ENCODE results near the gene FBXL4. TPM values are rescaled to one million over a fixed set of nuclear protein-coding genes. Genes with fewer than 3 reads are reported as not detected.

FBXL4 gene
- total RNA-seq, 1 donor from 2014 or later = 13.1 TPM

GRCh38 chr6:98836025-98836961 lies 111.5 kb downstream of the FBXL4 start:
- TF ChIP-seq CTCF (conservative IDR thresholded peaks at IDR 0.05; ENCODE audit: low read depth, low read length) = no peak
- DNase-seq (ENCODE audit: low read depth) = no peak
- H3K4me3 ChIP-seq (ENCODE audit: low read depth, low read length) = no peak overlapping the region

DNA sequence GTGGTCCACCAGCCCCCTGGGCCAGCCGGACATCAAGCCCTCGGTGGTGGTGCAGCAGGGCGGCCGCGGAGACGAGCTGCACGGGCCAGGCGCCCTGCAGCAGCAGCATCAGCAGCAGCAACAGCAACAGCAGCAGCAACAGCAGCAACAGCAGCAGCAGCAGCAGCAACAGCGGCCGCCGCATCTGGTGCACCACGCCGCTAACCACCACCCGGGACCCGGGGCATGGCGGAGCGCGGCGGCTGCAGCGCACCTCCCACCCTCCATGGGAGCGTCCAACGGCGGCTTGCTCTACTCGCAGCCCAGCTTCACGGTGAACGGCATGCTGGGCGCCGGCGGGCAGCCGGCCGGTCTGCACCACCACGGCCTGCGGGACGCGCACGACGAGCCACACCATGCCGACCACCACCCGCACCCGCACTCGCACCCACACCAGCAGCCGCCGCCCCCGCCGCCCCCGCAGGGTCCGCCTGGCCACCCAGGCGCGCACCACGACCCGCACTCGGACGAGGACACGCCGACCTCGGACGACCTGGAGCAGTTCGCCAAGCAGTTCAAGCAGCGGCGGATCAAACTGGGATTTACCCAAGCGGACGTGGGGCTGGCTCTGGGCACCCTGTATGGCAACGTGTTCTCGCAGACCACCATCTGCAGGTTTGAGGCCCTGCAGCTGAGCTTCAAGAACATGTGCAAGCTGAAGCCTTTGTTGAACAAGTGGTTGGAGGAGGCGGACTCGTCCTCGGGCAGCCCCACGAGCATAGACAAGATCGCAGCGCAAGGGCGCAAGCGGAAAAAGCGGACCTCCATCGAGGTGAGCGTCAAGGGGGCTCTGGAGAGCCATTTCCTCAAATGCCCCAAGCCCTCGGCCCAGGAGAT lies 112.4 kb downstream of the FBXL4 start:
- no peak for DNase-seq (ENCODE audit: low read depth)
- no peak for TF ChIP-seq CTCF (conservative IDR thresholded peaks at IDR 0.05; ENCODE audit: low read depth, low read length)
- no peak overlapping the region for H3K4me3 ChIP-seq (ENCODE audit: low read depth, low read length)

GRCh38 chr6:98834060-98835031 lies 113.4 kb downstream of the FBXL4 start, which contains the start of gene POU3F2:
Gene POU3F2, plus strand, starts transcription at chr6:98834574. Its CDS starts 300 bp downstream, at chr6:98834874.
- DNase-seq (ENCODE audit: low read depth) = no peak
- peak within 1 kb of the TSS; percentile 49 for H3K4me3 ChIP-seq (ENCODE audit: low read depth, low read length)
- TF ChIP-seq CTCF (conservative IDR thresholded peaks at IDR 0.05; ENCODE audit: low read depth, low read length) = no peak

GRCh38 chr6:98833307-98834059 lies 114.3 kb downstream of the FBXL4 start:
- peak overlapping the region; percentile 49 for H3K4me3 ChIP-seq (ENCODE audit: low read depth, low read length)
- DNase-seq (ENCODE audit: low read depth) = no peak
- TF ChIP-seq CTCF (conservative IDR thresholded peaks at IDR 0.05; ENCODE audit: low read depth, low read length) = no peak

- peak overlapping the region; percentile 49 for H3K4me3 ChIP-seq (ENCODE audit: low read depth, low read length)
- TF ChIP-seq CTCF (conservative IDR thresholded peaks at IDR 0.05; ENCODE audit: low read depth, low read length) = no peak
- DNase-seq (ENCODE audit: low read depth) = no peak
These were observed 114.8 kb downstream of the FBXL4 start for GRCh38 chr6:98833057-98833306.

Measured in epithelial cell of proximal tubule (primary cell).